Cardiac fibroblast (primary cell): ENCODE measurements around the gene TRPM3.
"Not testable (repeated sequence)": the region's sequence is repeated elsewhere in the genome, so short reads cannot be mapped to it uniquely, and the experiment has no call there.

Source experiments
- DNase-seq, 2 donors: peaks; one replicate each; pipeline versions ENCODE4 v3.0.0 to v3.0.0-alpha.2; 2010; ENCODE audit warnings: low read depth in 2 of 2
- H3K4me3 ChIP-seq, 2 donors: replicated peaks in 1 of 2; 1 replicate in 1 of 2; 2 replicates in 1 of 2; pipeline ENCODE4 v1.5.1; 2011; ENCODE audit warnings: low read depth in 2 of 2, low read length in 2 of 2, mild to moderate bottlenecking in 2 of 2, moderate library complexity in 1 of 2
- CTCF ChIP-seq: IDR thresholded peaks from one replicate; pipeline ENCODE4 v1.5.1; 2011; ENCODE audit warnings: low read depth, mild to moderate bottlenecking, low read length, inconsistent platforms

TRPM3 gene

DNA sequence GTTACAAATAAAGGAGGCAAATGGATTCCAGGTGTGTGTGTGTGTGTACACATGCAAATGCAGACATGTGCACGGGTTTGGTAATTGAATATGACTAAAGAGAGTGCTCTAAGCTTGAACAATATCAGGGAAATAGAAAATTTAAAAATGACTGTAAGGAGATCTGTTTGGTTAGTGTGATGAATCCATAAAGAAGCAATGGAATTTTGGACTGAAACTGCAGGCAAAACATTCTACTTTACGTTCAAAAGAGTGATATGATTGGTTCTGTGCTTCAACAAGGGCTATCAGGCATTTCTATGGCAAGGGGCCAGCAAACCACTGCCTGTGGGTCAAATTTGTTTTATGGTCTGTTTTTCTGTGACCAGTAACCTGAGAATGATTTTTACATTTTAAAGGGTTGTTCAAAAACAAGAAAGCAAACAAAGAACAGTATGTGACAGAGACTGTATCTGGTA is 374.1 kb downstream of the TRPM3 start:
- no peak overlapping the region for H3K4me3 ChIP-seq
- DNase-seq: peak; percentile 21 to 56
- no peak for TF ChIP-seq CTCF

GRCh38 chr9:70746760-70747159 is 374.7 kb downstream of the TRPM3 start:
- DNase-seq: peak; percentile 24 to 45
- TF ChIP-seq CTCF: no peak
- no peak overlapping the region for H3K4me3 ChIP-seq

- DNase-seq: no peak
- no peak for TF ChIP-seq CTCF
These were observed 375.1 kb downstream of the TRPM3 start for GRCh38 chr9:70746316-70746715.

DNA sequence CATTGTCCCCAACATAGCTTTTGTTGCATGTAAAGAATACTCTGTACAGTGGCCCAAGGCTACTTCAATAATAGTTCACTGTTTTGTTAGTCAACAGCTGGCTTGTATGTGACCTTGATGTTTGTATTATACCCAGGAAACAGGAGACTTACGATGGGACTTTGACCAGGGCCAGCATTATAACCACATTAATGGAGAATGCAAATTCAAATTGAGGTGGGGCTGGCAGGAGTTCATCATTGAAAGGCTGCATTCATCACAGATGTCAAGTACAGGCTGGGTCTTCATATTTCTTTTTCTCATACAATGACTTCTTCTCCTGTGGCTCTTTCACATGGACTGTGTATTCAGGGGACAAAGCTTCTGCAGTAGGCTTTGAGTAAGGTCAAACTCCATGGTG is 396.6 kb downstream of the TRPM3 start:
- not testable (repeated sequence) for DNase-seq, H3K4me3 ChIP-seq

More at GRCh38 chr9:70746316-70746715, 375.1 kb downstream of the TRPM3 start:
- H3K4me3 ChIP-seq: no peak overlapping the region

DNA sequence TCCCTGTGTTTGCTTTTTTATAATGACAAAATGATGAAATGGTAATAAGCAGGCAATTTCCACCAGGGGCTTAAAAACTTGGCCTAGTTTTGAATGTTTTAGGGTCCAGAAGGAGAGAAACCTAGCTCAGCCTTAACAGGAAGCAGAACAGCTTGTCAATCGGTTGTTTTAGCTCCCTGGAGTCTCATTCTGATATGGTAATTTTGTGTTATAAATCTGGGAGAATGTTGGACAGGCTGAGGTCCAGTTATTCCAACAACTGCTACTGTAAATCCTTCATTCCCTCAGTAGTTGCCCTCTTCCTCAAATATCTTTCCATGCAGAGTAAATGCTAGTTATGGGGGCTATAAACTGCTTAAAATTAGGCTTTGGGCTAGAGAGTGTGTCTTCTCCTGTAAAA is 397.4 kb downstream of the TRPM3 start:
- DNase-seq, H3K4me3 ChIP-seq: not testable (repeated sequence)

DNA sequence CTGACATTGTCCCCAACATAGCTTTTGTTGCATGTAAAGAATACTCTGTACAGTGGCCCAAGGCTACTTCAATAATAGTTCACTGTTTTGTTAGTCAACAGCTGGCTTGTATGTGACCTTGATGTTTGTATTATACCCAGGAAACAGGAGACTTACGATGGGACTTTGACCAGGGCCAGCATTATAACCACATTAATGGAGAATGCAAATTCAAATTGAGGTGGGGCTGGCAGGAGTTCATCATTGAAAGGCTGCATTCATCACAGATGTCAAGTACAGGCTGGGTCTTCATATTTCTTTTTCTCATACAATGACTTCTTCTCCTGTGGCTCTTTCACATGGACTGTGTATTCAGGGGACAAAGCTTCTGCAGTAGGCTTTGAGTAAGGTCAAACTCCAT is 414.6 kb downstream of the TRPM3 start:
- not testable (repeated sequence) for H3K4me3 ChIP-seq, DNase-seq

GRCh38 chr9:70701163-70701562 is 420.3 kb downstream of the TRPM3 start:
- DNase-seq: peak in 1 of 2 donors; percentile 10
- TF ChIP-seq CTCF: no peak
- H3K4me3 ChIP-seq: no peak overlapping the region

GRCh38 chr9:70696694-70697335 is 424.6 kb downstream of the TRPM3 start:
- no peak for DNase-seq
- no peak for TF ChIP-seq CTCF
- no peak overlapping the region for H3K4me3 ChIP-seq
